Smooth muscle cell of the brain vasculature (primary cell): Measurements from ENCODE around the gene NPR3.

Experiments used
- DNase-seq: peaks from one replicate; pipeline ENCODE4 v3.0.0-alpha.2; 2012; ENCODE audit warnings: low read depth, low spot score

The NPR3 gene

DNA sequence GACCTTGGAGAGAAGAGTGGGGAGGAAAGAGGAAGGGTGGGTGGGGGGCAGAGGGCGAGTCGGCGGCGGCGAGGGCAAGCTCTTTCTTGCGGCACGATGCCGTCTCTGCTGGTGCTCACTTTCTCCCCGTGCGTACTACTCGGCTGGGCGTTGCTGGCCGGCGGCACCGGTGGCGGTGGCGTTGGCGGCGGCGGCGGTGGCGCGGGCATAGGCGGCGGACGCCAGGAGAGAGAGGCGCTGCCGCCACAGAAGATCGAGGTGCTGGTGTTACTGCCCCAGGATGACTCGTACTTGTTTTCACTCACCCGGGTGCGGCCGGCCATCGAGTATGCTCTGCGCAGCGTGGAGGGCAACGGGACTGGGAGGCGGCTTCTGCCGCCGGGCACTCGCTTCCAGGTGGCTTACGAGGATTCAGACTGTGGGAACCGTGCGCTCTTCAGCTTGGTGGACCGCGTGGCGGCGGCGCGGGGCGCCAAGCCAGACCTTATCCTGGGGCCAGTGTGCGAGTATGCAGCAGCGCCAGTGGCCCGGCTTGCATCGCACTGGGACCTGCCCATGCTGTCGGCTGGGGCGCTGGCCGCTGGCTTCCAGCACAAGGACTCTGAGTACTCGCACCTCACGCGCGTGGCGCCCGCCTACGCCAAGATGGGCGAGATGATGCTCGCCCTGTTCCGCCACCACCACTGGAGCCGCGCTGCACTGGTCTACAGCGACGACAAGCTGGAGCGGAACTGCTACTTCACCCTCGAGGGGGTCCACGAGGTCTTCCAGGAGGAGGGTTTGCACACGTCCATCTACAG lies 760 bp downstream of the NPR3 start:
- no peak for DNase-seq

DNA sequence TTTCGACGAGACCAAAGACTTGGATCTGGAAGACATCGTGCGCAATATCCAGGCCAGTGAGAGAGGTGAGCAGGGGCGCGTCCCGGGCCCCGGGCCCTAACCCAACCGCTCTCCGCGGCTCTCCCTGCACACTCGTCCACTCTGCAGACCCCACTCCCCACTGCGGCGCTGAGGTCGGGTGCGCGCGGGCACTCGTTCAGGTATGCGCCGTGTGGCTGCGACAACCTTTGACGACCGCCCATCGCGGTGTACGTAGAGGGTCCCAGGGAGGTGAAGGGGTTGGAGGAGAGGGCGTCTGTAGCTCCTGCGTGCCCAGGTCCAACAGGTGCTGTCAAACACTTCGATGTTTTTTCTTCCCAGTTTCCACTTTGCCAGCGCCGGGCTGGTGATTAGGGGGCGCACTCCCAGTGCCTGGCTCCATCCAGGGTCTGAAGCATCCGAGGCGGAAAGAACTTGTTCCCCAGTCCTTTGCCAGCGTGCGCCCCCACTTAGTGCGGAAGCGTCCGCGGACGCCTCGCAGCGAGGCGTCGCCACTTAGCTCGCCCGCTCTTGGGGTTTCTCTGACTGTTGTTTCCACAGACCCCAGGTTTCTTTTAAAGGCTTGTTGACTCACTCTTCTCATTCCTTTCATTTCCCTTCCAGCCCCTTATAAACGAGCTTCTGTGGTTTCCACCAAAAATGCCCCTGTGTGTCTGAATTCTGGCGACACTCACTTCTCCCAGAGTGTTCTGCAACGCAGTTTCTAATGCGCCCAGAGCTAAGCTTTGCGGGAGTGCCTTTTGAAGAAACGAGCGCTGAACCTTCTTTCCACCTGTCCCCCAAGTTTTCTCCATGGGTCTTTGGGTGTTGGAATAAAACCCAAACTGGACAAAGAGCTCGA lies 1.6 kb downstream of the NPR3 start:
- DNase-seq: no peak

DNA sequence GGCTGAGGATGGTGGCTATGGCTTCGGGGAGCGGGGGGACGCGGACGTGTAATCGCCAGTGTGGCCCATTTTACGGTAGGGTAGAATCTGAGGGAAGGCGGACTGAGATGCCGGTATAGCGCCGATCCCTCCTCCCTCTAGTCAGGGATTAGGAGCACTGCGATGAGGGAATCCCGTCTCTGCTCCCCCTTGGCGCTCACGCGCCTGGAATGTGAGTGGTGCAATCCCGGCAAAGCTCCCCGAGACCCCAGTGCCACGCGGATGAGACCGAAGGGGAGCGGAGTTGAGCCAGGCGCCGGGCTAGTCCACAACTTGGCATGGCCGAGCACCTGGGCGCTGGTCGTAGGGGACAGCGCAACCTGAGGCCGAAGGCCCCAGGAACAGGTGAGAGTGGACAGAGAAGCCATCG lies 2.2 kb downstream of the NPR3 start:
- no peak for DNase-seq

DNA sequence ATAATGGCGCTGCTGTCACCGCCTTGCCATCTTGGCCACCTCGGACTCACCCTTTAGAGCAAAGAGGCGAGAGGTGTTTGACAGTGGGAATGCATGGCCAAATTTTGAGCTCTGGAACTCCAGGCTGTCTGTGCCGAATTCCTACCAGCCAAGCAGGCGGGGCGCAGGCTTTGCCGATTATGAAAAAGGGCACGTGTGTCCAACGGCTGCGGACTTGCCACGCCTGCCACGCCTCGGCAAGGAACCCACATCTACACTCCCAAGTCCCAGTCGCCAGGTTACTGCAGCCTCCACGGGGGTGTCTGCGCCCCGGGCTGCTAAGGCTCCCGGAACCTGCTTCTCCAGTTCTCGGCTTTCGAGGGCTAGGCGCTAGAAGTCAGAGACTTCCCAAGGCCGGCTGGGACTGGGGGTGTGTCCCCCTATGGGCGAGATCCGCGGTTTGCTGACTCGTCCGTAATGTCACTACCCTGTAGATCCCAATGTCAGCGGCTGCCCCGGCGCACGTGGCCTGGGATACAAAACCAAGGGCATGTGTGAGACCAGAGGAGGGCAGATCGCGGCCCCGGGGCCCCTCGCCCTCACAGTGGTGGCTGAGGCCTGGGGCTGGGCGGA lies 2.8 kb downstream of the NPR3 start:
- DNase-seq: no peak

DNA sequence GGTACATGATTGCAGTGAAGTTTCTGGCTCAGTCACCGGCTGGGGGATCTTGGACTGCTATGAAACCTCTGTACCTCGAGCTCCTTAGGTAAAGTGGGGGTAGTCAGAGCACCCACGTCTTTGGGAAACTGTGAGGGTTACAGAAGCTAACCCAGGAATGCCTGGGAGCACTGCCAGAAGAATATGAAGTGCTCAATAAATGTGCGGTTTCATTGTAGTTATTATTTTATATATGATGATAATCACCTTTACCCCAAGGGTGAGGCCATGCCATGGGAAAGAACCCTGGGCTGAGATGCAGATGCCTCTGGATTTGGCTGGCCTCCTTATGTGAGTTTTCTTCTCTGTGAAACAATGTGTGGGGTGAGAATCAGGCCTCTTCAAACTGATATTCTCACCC lies 3.7 kb downstream of the NPR3 start:
- no peak for DNase-seq

DNA sequence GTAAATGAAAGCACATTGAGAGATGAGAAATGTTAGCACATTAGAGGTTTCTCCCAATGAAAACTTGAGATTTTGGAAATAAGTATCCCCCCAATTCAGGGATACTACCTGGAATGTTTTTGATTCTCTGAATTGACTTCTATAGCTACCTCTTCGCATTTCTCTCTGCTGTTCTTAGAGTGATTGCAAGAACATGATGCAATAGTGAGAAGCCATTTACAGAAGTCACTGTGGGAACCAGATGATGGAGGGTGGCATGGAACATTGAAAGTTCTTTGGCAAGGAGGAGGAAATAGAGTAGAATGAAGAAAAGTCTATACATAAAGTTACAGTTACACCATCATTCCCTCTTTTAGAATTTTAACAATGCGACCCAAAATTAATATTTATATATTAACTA lies 9.2 kb downstream of the NPR3 start:
- DNase-seq: no peak

DNA sequence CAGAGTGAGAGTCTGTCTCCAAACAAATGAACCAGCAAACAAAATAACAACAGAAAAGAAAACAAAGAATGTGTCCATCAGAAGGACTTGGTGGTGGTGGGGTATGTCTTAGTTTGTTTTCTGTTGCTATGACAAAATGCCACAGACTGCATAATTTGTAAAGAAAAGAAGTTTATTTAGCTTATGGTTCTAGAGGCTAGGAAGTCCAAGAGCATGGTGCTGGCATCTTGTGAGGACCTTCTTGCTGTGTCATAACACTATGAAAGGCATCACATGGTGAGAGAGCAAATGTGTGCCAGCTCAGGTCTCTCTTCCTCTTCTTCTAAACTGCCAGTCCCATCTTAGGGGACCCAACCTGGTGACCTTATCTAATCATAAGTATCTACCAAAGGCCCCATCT lies 10.5 kb downstream of the NPR3 start:
- DNase-seq: no peak

DNA sequence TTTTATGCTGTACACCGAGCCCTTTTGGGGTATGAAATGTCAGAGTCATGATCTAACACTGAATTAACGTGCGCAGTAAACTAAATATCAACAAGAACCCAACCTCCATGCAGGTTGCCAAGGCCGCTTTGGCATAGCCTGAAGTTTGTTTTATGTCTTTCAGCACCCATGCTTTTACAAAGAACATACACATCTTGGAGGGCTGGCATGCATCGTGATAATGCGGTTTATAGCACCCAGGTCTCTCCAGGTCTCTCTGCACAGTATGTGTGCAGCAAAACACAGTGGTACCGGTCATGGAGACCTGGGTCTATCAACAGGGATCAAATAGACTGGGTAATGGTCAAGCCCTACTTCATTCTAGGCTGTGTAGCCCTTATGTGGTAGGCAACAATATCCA lies 11.8 kb downstream of the NPR3 start:
- no peak for DNase-seq

DNA sequence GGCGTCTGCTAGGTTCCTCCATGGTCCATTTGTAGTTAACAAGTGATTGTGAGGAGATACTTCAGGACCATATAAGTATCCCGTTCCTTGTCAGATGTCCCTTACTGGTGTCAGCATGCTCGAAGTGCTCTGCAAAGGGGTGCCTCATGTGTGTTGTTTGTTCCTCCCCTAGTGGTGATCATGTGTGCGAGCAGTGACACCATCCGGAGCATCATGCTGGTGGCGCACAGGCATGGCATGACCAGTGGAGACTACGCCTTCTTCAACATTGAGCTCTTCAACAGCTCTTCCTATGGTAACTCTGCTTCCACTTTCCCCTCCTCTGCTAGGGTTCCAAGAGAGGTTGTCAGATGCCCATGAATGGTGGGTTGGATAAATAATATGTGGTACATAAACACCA lies 13.4 kb downstream of the NPR3 start:
- no peak for DNase-seq

DNA sequence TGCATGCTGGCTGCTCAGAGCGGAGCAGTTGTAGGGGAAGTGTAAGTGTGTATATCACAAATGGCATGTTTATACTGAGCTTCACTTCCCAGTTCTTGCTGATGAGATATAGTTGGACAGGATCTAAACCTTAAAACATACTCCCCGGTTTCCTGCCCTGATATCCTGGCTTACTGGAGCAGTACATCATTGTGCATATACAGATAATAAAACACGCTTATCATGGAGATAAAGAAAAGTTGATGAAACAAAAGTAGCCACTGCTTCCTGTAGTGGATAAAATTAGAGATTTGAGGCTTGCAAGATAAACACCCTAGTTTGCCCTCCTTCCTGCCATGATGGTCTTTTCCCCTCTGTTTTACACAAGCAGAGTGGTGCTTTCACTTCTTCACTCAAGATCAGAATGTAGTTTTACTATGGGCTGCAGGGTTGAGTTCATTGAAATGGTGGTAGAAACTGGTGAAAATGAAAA lies 15.0 kb downstream of the NPR3 start:
- DNase-seq: no peak

DNA sequence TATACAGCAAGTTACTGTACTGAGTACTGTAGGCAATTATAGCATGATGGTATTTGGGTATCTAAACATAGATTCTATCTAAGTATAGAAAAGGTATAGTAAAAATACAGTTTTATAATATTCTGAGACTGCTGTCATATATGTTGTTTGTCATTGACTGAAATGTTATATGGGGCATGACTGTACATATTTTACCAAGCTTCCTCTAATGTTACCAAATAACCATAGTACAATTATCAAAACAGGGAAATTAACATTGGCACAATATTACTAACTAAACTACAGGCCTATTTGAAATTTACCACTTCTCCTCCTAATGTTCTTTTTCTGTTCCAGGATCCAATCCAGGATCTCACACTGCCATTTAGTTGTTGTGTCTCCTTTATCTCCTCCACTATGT lies 18.5 kb downstream of the NPR3 start:
- DNase-seq: no peak

DNA sequence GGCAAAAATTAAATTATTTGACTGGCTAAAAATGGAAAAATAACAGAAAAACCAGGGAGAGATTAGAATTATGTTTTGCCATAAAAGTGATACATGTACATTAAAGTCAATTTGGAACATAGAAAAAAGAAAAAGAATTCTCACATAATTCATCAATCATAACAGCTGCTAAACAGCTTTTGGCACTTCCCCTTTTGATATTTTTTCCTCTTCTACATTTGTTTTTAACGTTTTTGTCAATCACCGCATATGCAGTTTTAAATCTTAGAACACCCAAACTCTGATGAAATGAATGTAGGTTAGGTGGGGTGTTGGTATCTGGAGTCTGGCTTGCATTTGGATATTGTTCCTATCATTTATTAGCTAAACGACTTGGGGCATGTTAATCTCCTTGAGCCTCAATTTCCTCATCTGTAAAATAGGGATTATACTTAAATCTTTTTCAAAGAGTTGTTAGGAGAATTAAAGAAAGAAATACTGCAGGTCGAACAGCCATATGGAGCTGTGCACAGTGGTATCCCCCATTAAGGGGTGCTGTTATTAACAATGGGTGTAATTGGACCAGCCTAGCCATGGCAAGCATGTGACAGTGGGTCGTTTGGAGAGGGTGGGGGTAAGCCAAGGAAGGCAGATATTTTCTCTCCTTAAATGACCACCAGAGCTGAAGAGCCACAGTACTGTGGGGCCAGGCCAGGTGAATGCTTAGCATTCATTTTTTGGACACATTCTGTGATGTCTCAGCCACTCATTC lies 22.6 kb downstream of the NPR3 start:
- DNase-seq: no peak

DNA sequence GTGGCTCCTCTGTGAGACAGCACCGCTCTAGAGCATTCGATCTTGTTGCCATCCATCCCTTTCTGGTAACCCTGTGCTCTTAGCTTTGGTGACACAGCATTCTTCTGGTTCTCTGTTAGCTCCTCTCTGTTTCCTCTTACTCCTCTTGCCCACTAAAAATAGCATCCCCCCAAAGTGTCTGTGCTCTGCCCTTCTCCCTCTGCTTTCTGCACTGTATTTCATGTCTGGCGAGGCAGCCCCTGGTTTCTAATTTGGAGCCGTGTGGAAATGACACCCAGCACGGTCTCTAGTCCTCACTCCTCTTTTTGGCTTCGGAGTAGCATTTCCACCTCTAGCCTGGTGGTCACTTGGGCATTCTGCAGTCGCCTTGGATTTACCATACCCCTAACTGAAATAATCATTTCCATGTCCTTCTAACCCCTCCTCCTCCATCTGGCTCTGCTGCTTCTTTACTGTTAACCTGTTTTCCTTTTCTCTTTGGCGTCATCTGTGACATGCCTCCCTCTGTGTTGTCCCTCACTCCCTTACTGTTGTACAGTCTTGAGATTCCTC lies 23.8 kb downstream of the NPR3 start:
- no peak for DNase-seq

DNA sequence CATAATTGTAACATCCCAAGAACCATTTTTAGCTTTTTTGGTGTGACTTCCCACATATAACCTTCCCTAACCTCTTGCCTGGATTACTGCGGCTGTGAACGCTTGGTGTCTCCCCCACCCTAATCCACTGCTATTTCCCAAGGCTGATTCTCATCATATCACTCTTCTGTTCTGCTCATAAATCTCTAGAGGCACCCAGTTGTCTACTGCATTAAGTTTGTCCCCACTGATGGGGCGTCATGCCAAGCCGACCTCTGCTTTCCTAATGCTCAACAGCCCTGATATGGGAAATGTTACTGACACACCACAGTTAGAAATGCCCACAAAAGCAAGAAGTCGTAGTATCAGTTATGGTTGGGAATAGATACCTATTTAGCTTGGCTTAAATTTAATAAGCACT lies 24.4 kb downstream of the NPR3 start:
- no peak for DNase-seq

DNA sequence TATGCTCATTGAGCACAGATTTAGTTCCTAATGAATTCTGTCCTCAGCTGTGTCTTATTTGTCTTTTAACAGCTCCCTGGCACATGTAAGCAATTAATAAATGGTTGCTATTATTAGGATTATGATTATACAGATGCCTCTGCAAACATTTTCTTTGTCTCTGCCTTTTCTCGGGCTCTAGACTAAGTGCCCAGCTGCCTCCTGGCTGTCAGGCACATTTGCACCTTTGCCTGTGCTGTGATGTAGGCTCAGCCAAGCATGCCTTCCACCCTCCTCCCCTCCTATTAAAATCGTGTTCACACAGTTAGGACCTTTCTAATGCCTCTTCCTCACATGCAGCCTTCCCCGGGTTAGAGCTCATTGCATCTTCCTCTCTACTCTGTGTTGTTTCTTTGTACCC lies 25.7 kb downstream of the NPR3 start:
- no peak for DNase-seq

DNA sequence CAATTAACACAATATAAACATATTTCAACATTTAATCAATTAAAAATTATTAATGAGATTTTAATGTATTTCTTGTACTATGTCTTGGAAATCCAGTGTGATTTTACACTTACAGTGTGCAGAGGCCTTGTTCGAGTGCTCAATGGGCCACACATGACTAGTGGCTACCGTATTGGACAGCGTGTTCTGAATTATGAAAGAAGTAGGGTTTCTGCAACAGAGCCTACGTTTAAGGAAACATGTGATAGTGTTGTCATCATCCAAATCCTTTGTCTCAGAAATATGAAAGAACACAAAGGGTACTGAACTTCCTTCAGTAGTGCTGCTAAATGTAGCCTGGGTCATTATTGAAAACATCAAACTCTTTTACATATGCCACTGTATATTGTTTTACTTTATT lies 29.5 kb downstream of the NPR3 start:
- no peak for DNase-seq

DNA sequence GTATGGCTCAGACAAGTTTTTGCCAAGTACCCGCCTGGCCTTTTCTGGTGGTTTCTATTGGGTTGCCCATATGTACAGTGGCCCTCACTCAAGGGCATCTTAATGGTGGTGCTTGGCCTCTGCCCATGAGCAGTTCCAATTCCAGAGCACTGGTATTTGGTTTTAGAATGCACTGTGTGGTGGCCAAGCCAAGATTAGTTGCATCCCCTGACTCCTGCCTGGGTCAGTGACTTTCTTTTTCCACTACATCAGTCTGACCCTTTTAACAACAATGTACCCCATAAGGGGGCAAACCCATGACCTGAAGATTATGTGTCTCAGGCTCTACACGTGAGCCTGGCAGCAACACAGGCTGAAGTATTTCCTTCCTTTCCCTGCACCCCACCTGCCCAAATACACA lies 34.2 kb downstream of the NPR3 start:
- DNase-seq: no peak

DNA sequence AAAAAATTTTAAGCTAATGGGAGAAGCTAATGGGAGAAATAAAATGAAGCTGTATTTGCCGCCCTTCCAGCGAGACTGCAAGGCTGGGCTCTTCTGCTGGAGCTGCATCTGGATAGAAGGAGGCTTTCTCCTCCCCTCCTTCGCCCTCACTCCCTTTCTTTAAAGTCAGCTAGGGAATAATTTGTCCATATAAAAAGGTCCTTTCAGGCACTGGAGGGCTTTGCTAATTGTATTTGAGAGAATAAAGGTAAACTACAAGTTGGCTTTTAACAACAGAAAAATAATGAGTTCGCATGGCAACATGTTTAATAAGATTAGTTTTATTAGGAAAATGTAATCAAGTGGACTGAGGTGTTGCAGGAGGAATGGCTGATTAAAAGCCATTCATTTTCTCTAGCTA lies 41.3 kb downstream of the NPR3 start:
- DNase-seq: no peak

DNA sequence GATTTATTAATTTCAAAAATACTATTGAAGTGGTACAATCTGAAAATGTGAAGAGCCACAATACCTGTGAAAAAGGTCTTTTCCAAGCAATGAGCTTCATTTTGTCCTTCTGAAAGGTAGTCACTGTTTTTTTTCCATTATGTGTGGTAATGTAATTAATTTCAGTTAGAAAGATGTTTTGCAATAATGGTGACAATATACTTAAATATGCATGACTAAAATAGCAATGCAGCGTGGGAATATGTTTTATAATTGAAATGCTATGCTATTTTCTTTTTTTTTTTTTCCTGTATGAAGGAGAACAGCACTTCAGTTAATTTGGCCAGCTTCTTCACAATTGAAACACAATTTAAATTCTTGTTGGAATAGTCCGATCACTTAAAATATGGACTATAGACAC lies 41.9 kb downstream of the NPR3 start:
- DNase-seq: no peak

DNA sequence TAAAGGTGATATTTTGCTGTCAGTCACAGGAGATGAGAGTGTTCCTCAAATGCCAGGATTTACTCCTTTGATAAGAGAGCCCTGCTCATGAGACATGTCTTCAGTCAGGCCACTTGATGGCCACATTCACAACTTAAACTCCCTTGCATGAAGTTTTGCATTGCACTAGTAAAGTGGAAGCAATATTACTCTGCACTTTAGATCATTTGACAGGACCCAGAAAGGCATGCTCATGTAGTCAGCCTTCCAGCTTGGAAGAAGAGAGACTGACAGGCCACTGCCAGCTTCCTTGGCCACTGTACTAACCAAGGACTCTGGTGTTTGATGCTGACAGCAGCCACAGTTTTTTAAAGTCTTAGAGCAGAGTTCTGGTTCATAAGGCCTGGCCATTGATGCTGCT lies 42.6 kb downstream of the NPR3 start:
- no peak for DNase-seq

DNA sequence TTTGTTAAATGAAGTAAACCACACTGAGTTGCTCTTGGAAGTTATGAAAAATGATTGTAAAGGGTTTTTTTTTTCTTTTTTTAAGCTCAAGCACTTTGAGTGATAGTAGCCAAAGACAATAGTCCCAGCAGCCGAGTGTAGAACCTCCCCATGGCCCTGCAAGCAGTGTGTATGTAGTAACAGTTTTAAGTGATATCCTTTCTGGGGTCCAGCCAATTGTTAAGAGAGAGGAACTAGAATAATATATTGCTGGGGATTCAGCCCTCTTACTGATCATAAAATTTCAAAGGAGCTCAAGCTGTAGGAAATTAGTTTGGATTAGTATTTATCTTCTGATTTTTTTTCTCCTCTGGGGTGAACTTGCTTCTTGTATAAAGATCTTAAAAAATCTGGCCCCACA lies 43.2 kb downstream of the NPR3 start:
- DNase-seq: no peak
